Measurements from ENCODE around the gene BAD.

The BAD gene

DNA sequence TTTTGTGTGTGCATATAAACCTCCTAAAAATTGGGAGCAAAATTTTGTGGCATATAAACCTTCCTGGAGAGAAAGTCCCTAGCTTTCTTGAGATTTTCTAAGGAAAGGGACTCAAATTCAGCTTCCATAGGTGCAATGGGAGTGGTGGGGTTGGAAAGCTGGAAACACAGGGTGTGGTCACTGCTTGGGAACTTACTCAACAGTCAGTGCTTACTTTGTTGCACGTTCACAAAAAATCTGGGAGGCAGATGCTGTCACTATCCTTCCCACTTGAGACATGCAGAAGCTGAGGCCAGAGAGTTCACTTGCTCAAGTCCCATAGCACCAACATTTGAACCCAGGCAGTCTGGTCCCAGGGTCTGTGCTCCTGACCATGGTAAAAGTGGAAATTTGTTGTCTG, 11.8 kb upstream of the BAD start:
- DNase-seq (ENCODE audit: low spot score) = no peak

DNA sequence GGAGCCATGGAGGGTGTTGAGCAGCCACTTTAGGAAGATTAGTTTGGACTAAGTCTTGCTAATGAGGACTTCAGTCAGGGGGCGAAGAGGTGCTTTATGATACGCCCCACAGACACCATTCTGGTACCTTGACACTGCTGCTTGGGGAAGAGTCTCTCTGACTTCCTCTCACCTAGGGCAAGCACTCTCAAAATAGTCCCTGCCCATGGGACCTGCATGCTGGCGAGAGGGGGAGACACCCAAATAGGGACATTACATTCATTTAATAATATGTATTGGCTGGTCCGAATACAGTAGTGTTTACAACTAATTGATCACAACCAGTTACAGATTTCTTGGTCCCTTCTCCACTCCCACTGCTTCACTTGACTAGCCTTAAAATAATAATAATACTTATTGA, 11.3 kb upstream of the BAD start:
- no peak for DNase-seq (ENCODE audit: low spot score)

DNA sequence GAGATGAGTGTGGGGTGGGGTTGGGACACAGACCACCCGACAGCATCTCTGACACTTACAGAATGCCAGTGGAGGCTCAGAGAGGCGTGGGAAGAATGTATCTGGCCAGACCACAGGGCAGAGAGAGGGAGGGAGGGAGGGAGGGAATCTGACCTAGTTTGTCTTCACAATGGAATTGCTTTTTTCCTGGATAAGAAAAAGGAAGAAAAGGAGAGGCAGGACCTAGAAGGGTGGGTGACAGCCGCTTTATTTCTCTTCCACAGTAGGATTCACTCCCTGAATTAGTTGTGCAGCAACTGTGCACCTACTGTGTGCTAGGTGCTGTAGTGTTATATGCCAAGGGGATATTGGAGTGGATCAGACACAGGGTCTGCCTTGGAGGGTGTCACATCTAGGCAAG, 10.3 kb upstream of the BAD start:
- DNase-seq (ENCODE audit: low spot score) = no peak

DNA sequence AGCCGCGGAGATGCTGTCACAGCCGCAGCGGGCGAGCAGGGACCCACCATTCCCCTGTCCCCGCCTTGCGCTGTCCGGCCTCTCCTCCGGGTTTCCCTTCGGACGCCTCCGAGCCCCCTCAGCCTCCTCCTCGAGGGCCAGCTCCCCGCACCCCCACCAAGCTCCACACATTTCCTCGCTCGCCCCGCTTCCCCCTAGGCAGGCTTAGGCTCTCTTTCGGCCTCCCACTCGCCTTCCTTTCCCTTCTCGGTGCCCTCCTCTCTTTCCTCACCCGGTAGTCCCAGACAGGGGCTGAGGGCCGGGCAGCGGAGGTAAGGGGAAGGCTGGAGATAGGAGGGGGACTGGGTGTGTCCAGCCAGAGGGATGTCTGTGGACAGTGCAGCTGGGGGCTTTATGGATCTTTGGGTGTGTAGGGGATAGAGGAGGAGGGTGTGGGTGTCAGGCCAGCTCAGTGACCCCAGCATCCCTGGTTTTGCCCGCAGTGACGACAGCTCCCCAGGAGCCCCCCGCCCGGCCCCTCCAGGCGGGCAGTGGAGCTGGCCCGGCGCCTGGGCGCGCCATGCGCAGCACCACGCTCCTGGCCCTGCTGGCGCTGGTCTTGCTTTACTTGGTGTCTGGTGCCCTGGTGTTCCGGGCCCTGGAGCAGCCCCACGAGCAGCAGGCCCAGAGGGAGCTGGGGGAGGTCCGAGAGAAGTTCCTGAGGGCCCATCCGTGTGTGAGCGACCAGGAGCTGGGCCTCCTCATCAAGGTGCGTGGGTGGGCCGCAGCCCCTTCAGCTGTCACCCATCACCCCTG, 8.2 kb upstream of the BAD start:
- peak; percentile 45 for DNase-seq (ENCODE audit: low spot score)

- no peak for DNase-seq (ENCODE audit: low spot score)
Measured at GRCh38 chr11:64291752-64292459, 7.4 kb upstream of the BAD start.

GRCh38 chr11:64291262-64291751, 6.8 kb upstream of the BAD start, which contains the start of gene KCNK4:
KCNK4 (plus strand) TSS chr11:64291302; CDS start chr11:64293019, 1,717 bp downstream.
- DNase-seq (ENCODE audit: low spot score) = peak; percentile 65

DNA sequence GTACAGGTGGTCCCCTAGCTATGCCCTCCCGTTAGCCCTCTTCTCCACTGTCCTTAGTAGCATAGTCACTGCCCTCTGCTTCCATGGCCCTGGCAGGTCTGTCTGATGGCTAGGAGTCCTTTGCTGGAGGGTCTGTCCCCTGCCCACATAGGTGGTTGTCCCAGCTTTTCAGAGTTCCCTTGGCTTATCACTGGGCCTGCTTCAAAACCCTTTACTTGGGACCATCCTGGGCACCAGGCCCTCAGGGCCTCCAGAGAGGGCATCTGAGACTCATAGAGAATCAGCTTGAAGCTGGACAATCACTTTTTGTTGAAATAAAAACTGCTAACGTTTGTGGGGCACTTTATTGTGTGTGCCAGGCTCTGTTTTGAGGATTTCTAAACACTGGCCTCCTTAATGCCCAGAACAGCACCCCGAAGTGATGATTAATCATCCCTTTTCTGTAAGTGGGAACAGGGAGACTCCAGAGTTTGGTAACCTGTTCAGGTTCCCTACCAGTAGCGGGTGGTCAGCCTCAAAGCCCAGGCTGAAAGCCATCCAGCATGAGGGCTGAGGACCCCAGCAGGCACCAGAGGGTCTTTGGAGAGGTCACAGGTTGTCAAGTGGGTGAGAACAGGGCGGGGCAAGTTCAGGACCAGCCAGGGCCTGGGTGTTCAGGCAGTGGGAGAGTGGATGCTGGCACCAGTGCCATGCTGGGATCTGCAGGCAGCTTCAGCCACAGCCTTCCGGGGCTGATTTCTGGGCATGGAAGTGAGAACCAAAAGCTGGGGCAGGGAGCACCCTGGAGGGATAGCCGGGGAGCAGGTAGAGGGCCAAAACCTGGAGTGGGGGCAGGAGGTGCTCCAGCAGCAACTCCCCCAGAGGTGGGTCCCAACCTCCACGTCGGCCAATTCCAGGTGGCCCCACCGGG, 6.1 kb upstream of the BAD start:
- no peak for DNase-seq (ENCODE audit: low spot score)

DNA sequence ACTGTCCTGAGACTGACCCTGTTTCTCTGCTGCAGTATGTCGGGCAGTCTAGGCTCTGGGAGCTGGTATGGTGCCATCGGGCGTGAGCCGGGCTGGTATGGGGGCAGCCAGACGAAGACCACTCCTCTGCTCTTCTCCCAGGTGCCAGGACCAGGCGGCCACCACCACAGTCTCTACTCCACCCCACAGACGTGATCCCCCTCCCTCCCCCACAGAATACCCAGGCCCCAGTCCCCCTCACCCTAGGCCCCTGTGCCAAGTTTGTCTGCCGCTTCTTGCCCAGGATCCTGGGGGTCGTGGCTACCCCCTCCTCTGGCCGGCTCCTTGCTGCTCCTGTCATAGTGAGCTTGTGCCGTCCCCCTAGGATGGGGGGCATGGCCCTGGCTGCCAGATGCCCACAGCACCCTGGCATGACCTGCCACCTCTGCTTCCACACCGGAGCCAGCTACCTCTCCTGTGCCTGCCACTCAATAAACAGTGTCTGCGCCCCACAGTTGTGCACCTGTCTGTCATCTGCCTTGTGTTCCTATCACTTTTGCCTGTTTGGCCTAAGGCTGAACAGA, 4.6 kb upstream of the BAD start:
- DNase-seq (ENCODE audit: low spot score) = no peak

- DNase-seq (ENCODE audit: low spot score) = no peak
Measured at GRCh38 chr11:64288353-64288750, 3.9 kb upstream of the BAD start.

GRCh38 chr11:64287676-64288352, 3.3 kb upstream of the BAD start:
- DNase-seq (ENCODE audit: low spot score) = no peak

- no peak for DNase-seq (ENCODE audit: low spot score)
Measured at GRCh38 chr11:64286801-64287159, 2.3 kb upstream of the BAD start.

- no peak for DNase-seq (ENCODE audit: low spot score)
Measured at GRCh38 chr11:64285885-64286800, 1.7 kb upstream of the BAD start.

DNA sequence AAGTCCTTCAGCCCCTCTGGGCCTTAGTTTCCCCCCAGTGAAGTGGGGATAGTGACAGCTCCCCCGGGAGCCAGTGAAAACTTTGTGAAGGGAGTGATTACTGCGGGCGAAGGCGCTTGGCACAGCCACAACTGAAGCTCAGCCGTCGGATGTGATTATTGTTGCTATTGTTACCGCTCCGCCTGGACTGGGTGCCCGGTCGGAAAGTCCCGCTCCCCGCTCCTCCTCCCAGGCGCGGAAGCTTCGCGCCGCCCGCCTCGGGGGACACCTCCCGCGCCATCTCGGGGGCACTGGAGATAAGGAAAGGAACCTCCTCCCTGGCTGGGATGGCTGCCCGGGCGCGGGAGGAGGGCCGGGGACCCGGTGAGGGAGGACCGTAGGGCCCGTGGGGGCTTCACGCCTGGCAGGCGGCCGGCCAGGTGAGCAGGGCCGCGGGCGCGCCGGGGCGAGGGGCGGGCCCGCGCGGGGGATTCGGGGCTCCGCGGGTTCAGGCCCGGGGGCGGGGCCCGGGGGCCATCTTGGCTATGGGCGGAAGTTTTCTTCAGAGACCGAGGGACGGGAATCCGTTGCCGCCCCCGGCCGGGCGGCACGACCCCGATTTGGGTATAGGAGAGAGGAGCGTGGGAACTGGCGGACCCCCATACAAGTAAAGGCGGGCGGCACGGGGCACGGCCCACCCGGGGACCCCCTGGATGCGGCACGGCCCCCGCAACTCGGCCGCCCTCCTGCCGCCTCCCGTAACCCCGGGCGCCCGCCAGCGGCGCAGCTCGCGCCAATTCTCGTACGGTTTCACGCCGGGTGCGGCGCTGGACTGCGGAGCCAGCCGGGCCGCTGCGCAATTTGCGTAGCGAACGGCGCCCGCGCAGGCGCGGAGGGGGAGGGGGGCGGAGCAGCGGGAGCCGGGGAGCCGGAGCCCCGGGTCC, 758 bp upstream of the BAD start, which contains the start of gene GPR137:
GPR137 (plus strand) TSS at position 887 of the 923 bp plus-strand sequence. CDS start 677 bp downstream, outside the sequence.
- peak; percentile 94 for DNase-seq (ENCODE audit: low spot score)

GRCh38 chr11:64283092-64283491, 1.4 kb downstream of the BAD start:
- no peak for DNase-seq (ENCODE audit: low spot score)

- DNase-seq (ENCODE audit: low spot score) = no peak
Measured at GRCh38 chr11:64281957-64282770, 2.3 kb downstream of the BAD start.

GRCh38 chr11:64278576-64279190, 5.8 kb downstream of the BAD start:
- DNase-seq (ENCODE audit: low spot score) = no peak

GRCh38 chr11:64276653-64277431, 7.6 kb downstream of the BAD start:
- DNase-seq (ENCODE audit: low spot score) = no peak

Data from iPS-NIHi11 (cell line).